ENCODE data around the gene ZNF407.

GRCh38 chr18:75107196-75107930 lies 509.7 kb downstream of the ZNF407 start:
- TF ChIP-seq GABPA (IDR thresholded peaks at IDR 0.05 in 1 of 2, conservative IDR thresholded peaks at IDR 0.05 in 1 of 2) (no peak), YY1 (IDR thresholded peaks at IDR 0.05) (no peak), RAD21 (IDR thresholded peaks at IDR 0.05) (no peak), TAF1 (conservative IDR thresholded peaks at IDR 0.05) (no peak)
- TF ChIP-seq, protein P1, sequence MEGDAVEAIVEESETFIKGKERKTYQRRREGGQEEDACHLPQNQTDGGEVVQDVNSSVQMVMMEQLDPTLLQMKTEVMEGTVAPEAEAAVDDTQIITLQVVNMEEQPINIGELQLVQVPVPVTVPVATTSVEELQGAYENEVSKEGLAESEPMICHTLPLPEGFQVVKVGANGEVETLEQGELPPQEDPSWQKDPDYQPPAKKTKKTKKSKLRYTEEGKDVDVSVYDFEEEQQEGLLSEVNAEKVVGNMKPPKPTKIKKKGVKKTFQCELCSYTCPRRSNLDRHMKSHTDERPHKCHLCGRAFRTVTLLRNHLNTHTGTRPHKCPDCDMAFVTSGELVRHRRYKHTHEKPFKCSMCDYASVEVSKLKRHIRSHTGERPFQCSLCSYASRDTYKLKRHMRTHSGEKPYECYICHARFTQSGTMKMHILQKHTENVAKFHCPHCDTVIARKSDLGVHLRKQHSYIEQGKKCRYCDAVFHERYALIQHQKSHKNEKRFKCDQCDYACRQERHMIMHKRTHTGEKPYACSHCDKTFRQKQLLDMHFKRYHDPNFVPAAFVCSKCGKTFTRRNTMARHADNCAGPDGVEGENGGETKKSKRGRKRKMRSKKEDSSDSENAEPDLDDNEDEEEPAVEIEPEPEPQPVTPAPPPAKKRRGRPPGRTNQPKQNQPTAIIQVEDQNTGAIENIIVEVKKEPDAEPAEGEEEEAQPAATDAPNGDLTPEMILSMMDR (IDR thresholded peaks at IDR 0.05; ENCODE audit: low read depth, low read length, missing input control) = no peak
